ENCODE measurements around the gene ACOT11. TPM values are rescaled to one million over a fixed set of nuclear protein-coding genes. Genes with fewer than 3 reads are reported as not detected.

Gene ACOT11
- total and polyA plus RNA-seq, 2 of the 13 experiments (the other 11 are each of a cell fraction or from before 2014, with no cell fraction given) = 2.6 to 3.3 TPM

GRCh38 chr1:54645806-54646676 is 98.0 kb downstream of the ACOT11 start:
- Histone ChIP-seq H3K27ac (ENCODE audit: extremely low read length, insufficient read depth, low read length) (no peak overlapping the region), H3K9ac (ENCODE audit: insufficient read depth, low read depth, low read length) (no peak overlapping the region), H3K9me3 (ENCODE audit: low read length) (peaks cover 16% of the 10 kb centered on the region), H3K4me2 (ENCODE audit: low read depth, low read length) (no peak overlapping the region), H4K20me1 (ENCODE audit: insufficient read depth, low read length) (no peaks in the 10 kb centered on the region), H3K4me3 (replicated peaks in 1 of 3; ENCODE audit: insufficient read depth in 1 of 3, low read depth in 2 of 3, low read length in 3 of 3) (no peak overlapping the region), H3K79me2 (ENCODE audit: insufficient read depth, low read length) (no peaks in the 10 kb centered on the region), H2AFZ (ENCODE audit: low read length) (no peak overlapping the region), H3K4me1 (ENCODE audit: insufficient read depth, low read length) (peaks cover 39% of the 10 kb centered on the region), H3K27me3 (ENCODE audit: control insufficient read depth in 1 of 2, insufficient read depth in 2 of 2, low read length in 2 of 2) (no peaks in the 10 kb centered on the region), H3K36me3 (replicated peaks in 1 of 2; ENCODE audit: control insufficient read depth in 1 of 2, insufficient read depth in 2 of 2, low read length in 2 of 2) (no peaks in the 10 kb centered on the region)
- intact Hi-C loops (cut with micrococcal nuclease; ENCODE audit: unreplicated experiment) (no loop called here), in situ Hi-C loops (cut with HindIII; ENCODE audit: extremely low pct_ligation_motif_present, low pct_unique_long_range_greater_than_20kb) (no loop called here)
- 80% methylated on average over 5 of the region's 7 CpGs for WGBS (ENCODE audit: low lambda C conversion rate)
- POLR2A ChIA-PET = no interaction called here
- no peak for TF ChIP-seq ZNF792 (CRISPR knock-in tag; IDR thresholded peaks at IDR 0.05)
- no peak for TF ChIP-seq NKX3-1 (CRISPR knock-in tag; IDR thresholded peaks at IDR 0.05)
- no peak for TF ChIP-seq ZNF350 (CRISPR knock-in tag; IDR thresholded peaks at IDR 0.05; ENCODE audit: borderline replicate concordance, low read depth)
- ATAC-seq (no peak), DNase-seq (ENCODE audit: low spot score) (no peak), FAIRE-seq (no peak)
- no TSS peak for BruUV-seq (replicated peaks)
- CTCF ChIA-PET (ENCODE audit: low intra/inter-chr PET ratio, low total read pairs) = no interaction called here

DNA sequence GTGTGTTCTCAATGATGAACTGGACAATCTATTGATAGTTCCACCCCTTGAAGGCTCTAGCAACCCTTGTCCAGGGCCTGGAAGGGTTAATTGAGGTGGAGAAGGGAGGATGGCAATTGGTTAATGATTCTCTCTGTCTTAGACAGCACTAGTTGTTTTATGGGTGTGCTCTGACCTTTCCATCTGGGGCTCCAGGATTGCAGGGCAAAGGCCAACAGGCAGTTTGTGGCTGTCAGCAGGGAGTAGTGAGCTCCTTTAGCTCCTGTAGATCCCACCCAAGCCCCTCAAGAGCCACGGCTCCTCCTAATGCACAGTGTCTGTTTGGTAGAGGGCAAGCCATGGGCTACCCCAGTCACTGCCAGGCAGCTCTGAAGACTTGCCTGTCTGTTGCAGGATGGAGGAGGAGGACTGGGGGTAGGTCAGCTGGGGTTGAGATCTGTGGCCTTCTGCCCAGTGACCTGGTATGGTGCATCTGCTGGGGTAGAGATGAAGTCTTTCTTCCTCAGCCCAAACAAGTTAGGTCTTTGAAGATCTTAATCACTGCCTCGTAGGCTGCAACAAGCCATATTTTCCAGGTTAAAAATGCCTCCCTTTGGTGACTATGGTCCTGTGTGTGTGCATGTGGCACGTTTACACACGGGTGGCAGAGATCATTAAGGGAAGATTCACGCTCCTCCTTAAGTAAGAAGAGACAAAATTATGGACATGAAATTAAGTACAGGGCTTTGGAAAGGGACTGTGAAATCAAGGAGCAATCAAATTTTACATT is 101.3 kb downstream of the ACOT11 start:
- Histone ChIP-seq H3K4me2 (ENCODE audit: low read depth, low read length) (peak overlapping the region; percentile 89), H3K4me1 (ENCODE audit: insufficient read depth, low read length) (peaks cover 57% of the 10 kb centered on the region), H3K27me3 (ENCODE audit: control insufficient read depth in 1 of 2, insufficient read depth in 2 of 2, low read length in 2 of 2) (no peaks in the 10 kb centered on the region), H4K20me1 (ENCODE audit: insufficient read depth, low read length) (no peaks in the 10 kb centered on the region), H3K27ac (ENCODE audit: extremely low read length, insufficient read depth, low read length) (peak overlapping the region; percentile 54), H3K4me3 (replicated peaks in 1 of 3; ENCODE audit: insufficient read depth in 1 of 3, low read depth in 2 of 3, low read length in 3 of 3) (peak overlapping the region; percentile 32 to 60 (median 37)), H3K79me2 (ENCODE audit: insufficient read depth, low read length) (no peaks in the 10 kb centered on the region), H3K9me3 (ENCODE audit: low read length) (peaks cover under 1% of the 10 kb centered on the region; the same call in 1 of the 2 replicates), H2AFZ (ENCODE audit: low read length) (no peak overlapping the region), H3K36me3 (replicated peaks in 1 of 2; ENCODE audit: control insufficient read depth in 1 of 2, insufficient read depth in 2 of 2, low read length in 2 of 2) (no peaks in the 10 kb centered on the region), H3K9ac (ENCODE audit: insufficient read depth, low read depth, low read length) (0 out of 2 replicates have a peak overlapping the region, but pooled peaks have one; percentile 13)
- ChIA-PET CTCF (ENCODE audit: low intra/inter-chr PET ratio, low total read pairs) (no interaction called here), POLR2A (no interaction called here)
- FAIRE-seq (peak; percentile 99), ATAC-seq (peak; percentile 92), DNase-seq (ENCODE audit: low spot score) (peak; percentile 70)
- in situ Hi-C loops (cut with HindIII; ENCODE audit: extremely low pct_ligation_motif_present, low pct_unique_long_range_greater_than_20kb) (no loop called here), intact Hi-C loops (cut with micrococcal nuclease; ENCODE audit: unreplicated experiment) (no loop called here)
- 0% methylated on average over 4 of the region's 5 CpGs for WGBS (ENCODE audit: low lambda C conversion rate)
- BruUV-seq (replicated peaks) = no TSS peak
- no peak for TF ChIP-seq PRMT3 (CRISPR knock-in tag; IDR thresholded peaks at IDR 0.05; ENCODE audit: borderline replicate concordance, low read depth)
- 0 out of 2 replicates have a peak, but pooled peaks have one; percentile 68 for TF ChIP-seq ZNF354B (CRISPR knock-in tag; IDR thresholded peaks at IDR 0.05)
- TF ChIP-seq ERF (CRISPR knock-in tag; IDR thresholded peaks at IDR 0.05) = 0 out of 2 replicates have a peak, but pooled peaks have one; percentile 37
- TF ChIP-seq TGIF2 (CRISPR knock-in tag; IDR thresholded peaks at IDR 0.05) = peak; percentile 66; the same call in 1 of the 2 replicates
- TF ChIP-seq ZNF652 (CRISPR knock-in tag; IDR thresholded peaks at IDR 0.05; ENCODE audit: borderline replicate concordance, low read depth) = peak; percentile 99
- TF ChIP-seq RARA (CRISPR knock-in tag; IDR thresholded peaks at IDR 0.05) = peak; percentile 79
- no peak for TF ChIP-seq ZNF607 (CRISPR knock-in tag; IDR thresholded peaks at IDR 0.05; ENCODE audit: borderline replicate concordance)
- TF ChIP-seq, protein P1, sequence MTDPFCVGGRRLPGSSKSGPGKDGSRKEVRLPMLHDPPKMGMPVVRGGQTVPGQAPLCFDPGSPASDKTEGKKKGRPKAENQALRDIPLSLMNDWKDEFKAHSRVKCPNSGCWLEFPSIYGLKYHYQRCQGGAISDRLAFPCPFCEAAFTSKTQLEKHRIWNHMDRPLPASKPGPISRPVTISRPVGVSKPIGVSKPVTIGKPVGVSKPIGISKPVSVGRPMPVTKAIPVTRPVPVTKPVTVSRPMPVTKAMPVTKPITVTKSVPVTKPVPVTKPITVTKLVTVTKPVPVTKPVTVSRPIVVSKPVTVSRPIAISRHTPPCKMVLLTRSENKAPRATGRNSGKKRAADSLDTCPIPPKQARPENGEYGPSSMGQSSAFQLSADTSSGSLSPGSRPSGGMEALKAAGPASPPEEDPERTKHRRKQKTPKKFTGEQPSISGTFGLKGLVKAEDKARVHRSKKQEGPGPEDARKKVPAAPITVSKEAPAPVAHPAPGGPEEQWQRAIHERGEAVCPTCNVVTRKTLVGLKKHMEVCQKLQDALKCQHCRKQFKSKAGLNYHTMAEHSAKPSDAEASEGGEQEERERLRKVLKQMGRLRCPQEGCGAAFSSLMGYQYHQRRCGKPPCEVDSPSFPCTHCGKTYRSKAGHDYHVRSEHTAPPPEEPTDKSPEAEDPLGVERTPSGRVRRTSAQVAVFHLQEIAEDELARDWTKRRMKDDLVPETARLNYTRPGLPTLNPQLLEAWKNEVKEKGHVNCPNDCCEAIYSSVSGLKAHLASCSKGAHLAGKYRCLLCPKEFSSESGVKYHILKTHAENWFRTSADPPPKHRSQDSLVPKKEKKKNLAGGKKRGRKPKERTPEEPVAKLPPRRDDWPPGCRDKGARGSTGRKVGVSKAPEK (CRISPR knock-in tag; IDR thresholded peaks at IDR 0.05; ENCODE audit: borderline replicate concordance) = no peak
- TF ChIP-seq GLI4 (CRISPR knock-in tag; IDR thresholded peaks at IDR 0.05; ENCODE audit: borderline replicate concordance) = no peak
- TF ChIP-seq CHCHD3 (CRISPR knock-in tag; IDR thresholded peaks at IDR 0.05) = no peak
- no peak for TF ChIP-seq HOXA5 (CRISPR knock-in tag; IDR thresholded peaks at IDR 0.05)
- TF ChIP-seq TOPORS (CRISPR knock-in tag; IDR thresholded peaks at IDR 0.05) = peak; percentile 49; the same call in 1 of the 2 replicates

Measured in HepG2 (cell line).